Right kidney (tissue), 1 donor: ENCODE results near the gene IGLL5.
"Not testable (repeated sequence)": the region's sequence is repeated elsewhere in the genome, so short reads cannot be mapped to it uniquely, and the experiment has no call there.

ENCODE experiments used
- DNase-seq: peaks from one replicate; pipeline ENCODE4 v3.0.0-alpha.2; 2016

Gene IGLL5

GRCh38 chr22:22914726-22915669 lies 27.4 kb downstream of the IGLL5 start:
- DNase-seq, result no peak

- no peak for DNase-seq
Measured at GRCh38 chr22:22915670-22916035, 28.0 kb downstream of the IGLL5 start.

GRCh38 chr22:22916215-22916951 lies 28.8 kb downstream of the IGLL5 start:
- DNase-seq, result no peak

GRCh38 chr22:22916952-22917290 lies 29.3 kb downstream of the IGLL5 start:
- no peak for DNase-seq

- no peak for DNase-seq
Measured at GRCh38 chr22:22917377-22917776, 29.8 kb downstream of the IGLL5 start.

- DNase-seq, result no peak
Measured at GRCh38 chr22:22918297-22918965, 30.8 kb downstream of the IGLL5 start.

DNA sequence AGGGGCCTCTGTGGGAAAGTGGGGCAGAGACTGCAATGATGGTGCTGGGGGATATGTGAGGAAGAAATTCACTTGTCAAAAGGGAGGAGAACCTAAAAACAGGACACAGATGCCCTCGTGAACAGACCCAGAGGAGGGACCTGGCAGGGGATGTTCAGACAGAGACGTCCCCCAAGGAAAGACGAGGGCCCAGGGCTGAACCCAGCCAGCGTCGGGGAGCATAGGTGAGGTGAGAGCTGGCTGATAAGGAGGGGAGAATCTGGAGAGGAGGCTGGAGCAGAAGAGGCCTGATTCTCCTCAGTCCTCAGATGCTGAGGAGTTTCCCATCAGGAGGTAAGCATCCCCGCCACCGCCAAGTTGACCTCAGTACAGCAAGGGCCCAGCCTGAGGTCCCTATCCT lies 31.4 kb downstream of the IGLL5 start:
- no peak for DNase-seq

- no peak for DNase-seq
Measured at GRCh38 chr22:22920104-22920654, 32.6 kb downstream of the IGLL5 start.

- DNase-seq, result no peak
Measured at GRCh38 chr22:22920910-22921550, 33.4 kb downstream of the IGLL5 start.

DNA sequence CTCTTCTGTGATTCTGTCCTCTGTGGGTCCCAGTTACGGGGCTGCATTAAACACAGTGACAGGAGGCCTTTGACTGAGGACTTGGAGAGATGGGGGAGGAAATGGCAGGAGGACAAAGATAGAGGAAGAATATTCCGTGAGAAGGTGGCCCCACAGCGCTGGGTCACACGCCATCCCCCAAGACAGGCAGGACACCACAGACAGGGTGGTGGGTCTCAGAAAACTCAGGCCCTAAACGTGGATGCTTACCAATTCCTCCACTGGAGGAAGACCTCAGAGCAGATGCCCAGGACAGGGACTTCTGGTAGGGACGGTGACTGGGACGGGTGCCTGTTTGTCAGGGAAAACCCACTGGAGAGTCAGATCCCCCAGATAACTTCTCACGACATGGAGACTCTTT lies 34.0 kb downstream of the IGLL5 start:
- DNase-seq, result no peak

GRCh38 chr22:22922092-22922953 lies 34.7 kb downstream of the IGLL5 start:
- not testable (repeated sequence) for DNase-seq

- no peak for DNase-seq
Measured at GRCh38 chr22:22922954-22923319, 35.3 kb downstream of the IGLL5 start.

GRCh38 chr22:22923379-22923778 lies 35.8 kb downstream of the IGLL5 start:
- DNase-seq, result no peak

- DNase-seq, result no peak
Measured at GRCh38 chr22:22923930-22924329, 36.3 kb downstream of the IGLL5 start.

DNA sequence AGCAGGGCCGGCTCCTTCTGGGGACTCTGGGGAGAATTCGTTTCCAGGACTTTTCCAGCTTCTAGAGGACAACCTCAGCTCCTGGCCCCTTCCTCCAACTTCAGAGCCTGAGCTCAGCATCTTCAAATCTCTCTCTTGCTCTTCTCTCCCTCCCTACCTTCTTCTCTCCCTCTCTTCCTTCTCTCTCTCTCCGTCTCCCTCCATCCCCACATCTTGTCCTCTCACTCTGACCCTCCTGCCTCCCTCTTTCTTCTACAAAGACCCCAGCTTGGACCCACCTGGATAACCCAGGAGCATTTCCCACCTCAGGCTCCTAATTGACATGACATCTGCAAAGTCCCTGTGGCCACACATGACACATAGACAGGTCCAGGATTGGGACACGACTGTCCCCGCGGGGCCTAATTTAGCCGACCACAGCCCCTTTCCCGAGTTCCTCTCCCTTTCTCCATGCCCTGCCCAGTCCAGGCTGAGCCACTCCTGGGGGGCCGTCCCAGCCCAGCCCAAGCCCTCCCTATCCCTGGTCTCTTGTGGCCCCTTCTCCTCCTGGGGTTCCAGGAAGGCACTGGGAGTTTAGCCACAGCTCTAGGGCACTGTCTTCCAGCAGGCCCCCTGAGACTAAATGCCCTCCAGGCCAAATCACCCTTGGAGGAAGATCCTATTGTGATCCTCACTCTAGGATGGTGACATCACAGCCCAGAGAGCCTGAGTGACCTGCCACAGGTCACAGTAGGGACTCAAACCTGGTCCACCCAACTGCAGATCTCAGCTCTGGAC lies 36.9 kb downstream of the IGLL5 start:
- no peak for DNase-seq

DNA sequence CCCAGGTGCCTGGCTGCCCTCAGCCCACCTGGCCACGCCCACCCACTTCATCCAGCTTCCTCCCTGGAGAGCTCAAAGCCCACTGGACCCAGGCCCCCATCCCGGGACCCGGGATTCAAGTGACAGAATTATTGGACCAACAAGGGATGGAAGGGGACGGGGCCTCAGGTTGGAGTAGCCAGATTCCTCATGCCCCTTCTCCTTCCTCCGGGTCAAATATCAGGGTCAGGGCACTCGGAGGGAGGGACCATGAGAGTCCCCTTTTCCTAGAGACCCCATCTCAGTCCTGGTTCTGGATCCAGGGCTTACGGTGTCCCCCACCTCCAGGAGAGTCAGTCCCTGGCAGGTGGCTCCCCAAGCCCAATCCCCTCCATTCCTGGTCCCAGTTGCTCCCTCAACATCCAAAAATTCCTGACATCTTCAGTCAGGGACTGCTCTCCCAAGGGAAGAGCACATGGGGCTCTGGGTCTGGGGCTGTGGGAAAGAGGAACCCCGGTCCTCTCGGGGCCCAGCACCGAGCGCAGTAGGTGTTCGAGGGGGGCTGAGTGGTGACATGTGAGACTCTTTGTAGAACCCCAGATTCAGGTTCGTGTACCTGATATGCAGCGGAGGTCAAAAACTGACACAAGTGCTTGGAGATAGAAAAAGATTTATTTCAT lies 37.7 kb downstream of the IGLL5 start:
- DNase-seq, result no peak

GRCh38 chr22:22925805-22926369 lies 38.3 kb downstream of the IGLL5 start:
- peak; percentile 30 for DNase-seq

- DNase-seq, result no peak
Measured at GRCh38 chr22:22926370-22927195, 39.0 kb downstream of the IGLL5 start.
